ENCODE data around the gene UCHL3. TPM values are rescaled to one million over a fixed set of nuclear protein-coding genes. Genes with fewer than 3 reads are reported as not detected.

Gene UCHL3
- total RNA-seq, 1 experiment from 2014 or later = 50.8 TPM

DNA sequence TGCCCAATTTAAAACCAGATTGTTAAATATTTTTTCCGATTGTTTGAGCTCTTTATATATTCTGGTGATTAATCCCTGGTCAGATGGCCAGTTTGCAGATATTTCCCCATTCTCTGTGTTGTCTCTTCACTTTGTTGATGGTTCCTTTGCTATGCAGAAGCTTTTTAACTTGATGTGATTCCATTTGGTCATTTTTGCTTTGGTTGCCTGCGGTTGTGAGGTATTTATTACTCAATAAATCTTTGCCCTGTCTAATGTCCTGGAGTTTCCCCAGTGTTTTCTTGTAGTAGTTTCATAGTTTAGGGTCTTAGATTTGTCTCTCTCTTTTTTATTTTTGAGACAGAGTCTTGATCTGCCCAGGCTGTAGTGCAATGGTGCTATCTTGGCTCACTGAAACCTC lies 62.8 kb downstream of the UCHL3 start:
- Histone ChIP-seq H3K56ac (ENCODE audit: insufficient read length, low read depth, low read length) (no peak overlapping the region), H2AK5ac (ENCODE audit: insufficient read length, low read length) (no peak overlapping the region), H2BK12ac (ENCODE audit: insufficient read length, low read depth, low read length) (no peak overlapping the region), H4K8ac (replicated peaks; ENCODE audit: insufficient read length, low read depth, low read length) (no peak overlapping the region), H3K23ac (ENCODE audit: insufficient read length, low read depth, low read length) (no peak overlapping the region), H3K27me3 (ENCODE audit: insufficient read depth, low read length) (no peaks in the 10 kb centered on the region), H4K5ac (ENCODE audit: insufficient read length, low read depth, low read length) (no peak overlapping the region), H3K9ac (ENCODE audit: extremely low read depth, insufficient read length, low read length) (no peak overlapping the region), H2AFZ (ENCODE audit: low read length) (no peak overlapping the region), H3K79me1 (ENCODE audit: insufficient read depth, low read depth, low read length, poor library complexity, severe bottlenecking) (no peaks in the 10 kb centered on the region), H2BK120ac (ENCODE audit: low read depth, low read length, poor library complexity, severe bottlenecking) (no peak overlapping the region), H3K79me2 (ENCODE audit: insufficient read depth, low read length) (no peaks in the 10 kb centered on the region), H4K20me1 (ENCODE audit: control insufficient read depth, insufficient read depth, insufficient read length) (no peaks in the 10 kb centered on the region), H3T11ph (ENCODE audit: low read length) (no peak overlapping the region), H2BK20ac (ENCODE audit: low read depth, low read length, poor library complexity, severe bottlenecking) (no peak overlapping the region), H3K4ac (ENCODE audit: low read depth, low read length) (no peak overlapping the region), H3K27ac (ENCODE audit: insufficient read length, low read depth, low read length) (no peak overlapping the region), H4K91ac (ENCODE audit: insufficient read length, low read depth, low read length) (no peak overlapping the region), H3K14ac (ENCODE audit: insufficient read depth, low read length) (no peak overlapping the region), H2BK15ac (ENCODE audit: low read depth, low read length) (no peak overlapping the region), H2BK5ac (ENCODE audit: insufficient read length, low read length) (no peak overlapping the region), H3K4me1 (ENCODE audit: insufficient read depth, low read length) (no peaks in the 10 kb centered on the region), H3K4me2 (ENCODE audit: insufficient read depth, insufficient read length, low read length) (no peak overlapping the region), H3K23me2 (ENCODE audit: insufficient read length, low read depth, low read length, poor library complexity, severe bottlenecking) (no peaks in the 10 kb centered on the region), H3K9me3 (ENCODE audit: control insufficient read depth, low read depth, low read length) (no peaks in the 10 kb centered on the region), H3K18ac (ENCODE audit: insufficient read length, low read depth, low read length) (no peak overlapping the region)
- TF ChIP-seq, protein P1, sequence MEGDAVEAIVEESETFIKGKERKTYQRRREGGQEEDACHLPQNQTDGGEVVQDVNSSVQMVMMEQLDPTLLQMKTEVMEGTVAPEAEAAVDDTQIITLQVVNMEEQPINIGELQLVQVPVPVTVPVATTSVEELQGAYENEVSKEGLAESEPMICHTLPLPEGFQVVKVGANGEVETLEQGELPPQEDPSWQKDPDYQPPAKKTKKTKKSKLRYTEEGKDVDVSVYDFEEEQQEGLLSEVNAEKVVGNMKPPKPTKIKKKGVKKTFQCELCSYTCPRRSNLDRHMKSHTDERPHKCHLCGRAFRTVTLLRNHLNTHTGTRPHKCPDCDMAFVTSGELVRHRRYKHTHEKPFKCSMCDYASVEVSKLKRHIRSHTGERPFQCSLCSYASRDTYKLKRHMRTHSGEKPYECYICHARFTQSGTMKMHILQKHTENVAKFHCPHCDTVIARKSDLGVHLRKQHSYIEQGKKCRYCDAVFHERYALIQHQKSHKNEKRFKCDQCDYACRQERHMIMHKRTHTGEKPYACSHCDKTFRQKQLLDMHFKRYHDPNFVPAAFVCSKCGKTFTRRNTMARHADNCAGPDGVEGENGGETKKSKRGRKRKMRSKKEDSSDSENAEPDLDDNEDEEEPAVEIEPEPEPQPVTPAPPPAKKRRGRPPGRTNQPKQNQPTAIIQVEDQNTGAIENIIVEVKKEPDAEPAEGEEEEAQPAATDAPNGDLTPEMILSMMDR (conservative IDR thresholded peaks at IDR 0.05) = no peak
- H3K9me3 Mint-ChIP-seq = no peaks in the 10 kb centered on the region
- H3K4me3 Mint-ChIP-seq = no peak overlapping the region
- H3K4me1 Mint-ChIP-seq = 0 out of 4 replicates have a peak, but pooled peaks cover 0 to 2% of the 10 kb centered on the region in 2 experiments
- H3K27ac Mint-ChIP-seq = no peak overlapping the region
- no peak for DNase-seq
- peaks cover 0 to 2% (median 0%) of the 10 kb centered on the region in 3 experiments; a peak in 1 of 7 replicates for H3K36me3 Mint-ChIP-seq (ENCODE audit: insufficient read depth in 1 of 3, low read depth in 3 of 3)
- H3K27me3 Mint-ChIP-seq (ENCODE audit: low read depth) = no peaks in the 10 kb centered on the region
- WGBS (ENCODE audit: extremely low coverage, insufficient read length, low lambda C conversion rate) = no CpG with 5 or more reads among the region's 2 CpGs

All from H9 (cell line).